Sigmoid colon (tissue), 7 donors: ENCODE measurements around the gene MAP2. TPM values are rescaled to one million over a fixed set of nuclear protein-coding genes. Genes with fewer than 3 reads are reported as not detected.

Experiments used
- DNase-seq: peaks from one replicate; pipeline ENCODE4 v3.0.0-alpha.2; 2019
- H3K27ac ChIP-seq, 4 donors: fragments of 200-600 bp; sonication (generic); one replicate each; pipeline ENCODE4 v1.5.1; 2016 to 2019; ENCODE audit warnings: mild to moderate bottlenecking in 1 of 4
- H3K27me3 ChIP-seq, 3 donors: fragments of 200-600 bp; sonication (generic); one replicate each; pipeline ENCODE4 v1.5.1; 2019; ENCODE audit warnings: mild to moderate bottlenecking in 1 of 3
- H3K36me3 ChIP-seq, 4 donors: fragments of 200-600 bp; sonication (generic); one replicate each; pipeline ENCODE4 v1.5.1; 2016 to 2019
- H3K4me1 ChIP-seq, 4 donors: fragments of 200-600 bp; sonication (generic); one replicate each; pipeline ENCODE4 v1.5.1; 2017 to 2019
- H3K4me3 ChIP-seq, 4 donors: fragments of 200-600 bp; sonication (generic); one replicate each; pipeline ENCODE4 v1.5.1; 2017 to 2019; ENCODE audit warnings: mild to moderate bottlenecking in 2 of 4, moderate library complexity in 1 of 4
- H3K9me3 ChIP-seq, 4 donors: fragments of 200-600 bp in 3 of 4; sonication (generic) in 3 of 4; one replicate each; pipeline versions ENCODE4 v1.5.1 to v1.6.1; 2013 to 2019
- CTCF ChIP-seq, 4 experiments: fragments of 450-650 bp in 3 of 4; fragments of 200-600 bp in 1 of 4; IDR thresholded peaks; one replicate each; pipeline ENCODE4 v1.5.1; 2016 to 2019; ENCODE audit warnings: antibody characterized with exemption in 4 of 4, mild to moderate bottlenecking in 3 of 4, moderate library complexity in 2 of 4
- EP300 ChIP-seq, 4 donors: sonication (generic); formaldehyde crosslinking; IDR thresholded peaks; one replicate each; pipeline ENCODE4 v1.6.1; 2017; ENCODE audit warnings: antibody characterized with exemption in 4 of 4
- POLR2A ChIP-seq, 2 donors: fragments of 450-650 bp; IDR thresholded peaks; one replicate each; pipeline ENCODE4 v1.6.1; 2016; ENCODE audit warnings: antibody characterized with exemption in 2 of 2, mild to moderate bottlenecking in 2 of 2, moderate library complexity in 2 of 2
- POLR2AphosphoS5 ChIP-seq, 4 donors: sonication (generic); formaldehyde crosslinking; IDR thresholded peaks; one replicate each; pipeline ENCODE4 v1.6.1; 2017; ENCODE audit warnings: antibody characterized with exemption in 4 of 4
- WGBS, 2 donors: extraction: QIAGEN DNeasy Blood & Tissue Kit; methylation state at CpG; one replicate each; pipeline ENCODE4 v1.1.7; 2013; 5-methylcytosine and 5-hydroxymethylcytosine counted together
- intact Hi-C: fragments of 100-400 bp; cut with DNase I; formaldehyde crosslinking; loops from one replicate; pipeline ENCODE4 v1.15.1; 2023
- polyA plus RNA-seq, 3 donors: library from polyadenylated mRNA; stranded (reverse); fragments of 200-250 nt; gene quantifications; one replicate each; pipeline ENCODE4 v1.2.3, GENCODE V29; 2013
- total RNA-seq, 4 donors: library from RNA; depleted of rRNA; stranded (reverse); fragments of >200 nt; gene quantifications; one replicate each; pipeline ENCODE4 v1.1.0, GENCODE V29; 2016
- donor health status: healthy with polysubstance abuse.
- donor health status: Bipolar disorder and iron deficiency.
- donor health status: healthy.

MAP2 gene
- total and polyA plus RNA-seq, 7 donors, result 0.46 to 21.8 (median 8.4) TPM

GRCh38 chr2:209688385-209688784 lies 264.5 kb downstream of the MAP2 start:
- TF ChIP-seq CTCF (IDR thresholded peaks at IDR 0.05) (no peak), EP300 (IDR thresholded peaks at IDR 0.05) (no peak), POLR2AphosphoS5 (IDR thresholded peaks at IDR 0.05) (no peak), POLR2A (IDR thresholded peaks at IDR 0.05) (no peak)
- intact Hi-C loops, result no loop called here
- Histone ChIP-seq H3K4me3 (no peak overlapping the region), H3K9me3 (no peaks in the 10 kb centered on the region), H3K27me3 (no peaks in the 10 kb centered on the region), H3K4me1 (peaks cover 0 to 7% (median 0%) of the 10 kb centered on the region in 4 donors), H3K27ac (no peak overlapping the region), H3K36me3 (no peaks in the 10 kb centered on the region)
- WGBS, 2 donors, result 86 to 92% methylated on average over 2 of the region's 2 CpGs
- no peak for DNase-seq

- intact Hi-C loops, result no loop called here
These were observed 266.3 kb downstream of the MAP2 start for GRCh38 chr2:209690029-209690754.

DNA sequence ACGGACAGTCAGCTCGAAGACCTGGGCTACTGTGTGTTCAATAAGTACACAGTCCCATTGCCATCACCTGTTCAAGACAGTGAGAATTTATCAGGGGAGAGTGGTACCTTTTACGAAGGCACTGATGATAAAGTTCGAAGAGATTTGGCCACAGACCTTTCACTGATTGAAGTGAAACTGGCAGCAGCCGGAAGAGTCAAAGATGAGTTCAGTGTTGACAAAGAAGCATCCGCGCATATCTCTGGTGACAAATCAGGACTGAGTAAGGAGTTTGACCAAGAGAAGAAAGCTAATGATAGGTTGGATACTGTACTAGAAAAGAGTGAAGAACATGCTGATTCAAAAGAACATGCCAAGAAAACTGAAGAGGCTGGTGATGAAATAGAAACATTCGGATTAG lies 270.9 kb downstream of the MAP2 start:
- TF ChIP-seq CTCF (IDR thresholded peaks at IDR 0.05), result no peak
- no peak for TF ChIP-seq EP300 (IDR thresholded peaks at IDR 0.05)
- TF ChIP-seq POLR2A (IDR thresholded peaks at IDR 0.05), result no peak
- no peak for TF ChIP-seq POLR2AphosphoS5 (IDR thresholded peaks at IDR 0.05)
- no peak overlapping the region for H3K27ac ChIP-seq
- no peak for DNase-seq
- WGBS, 2 donors, result 87 to 91% methylated on average over 8 of the region's 8 CpGs
- intact Hi-C loops, result no loop called here
- no peaks in the 10 kb centered on the region for H3K4me1 ChIP-seq
- no peak overlapping the region for H3K4me3 ChIP-seq
- H3K27me3 ChIP-seq, result no peaks in the 10 kb centered on the region
- H3K36me3 ChIP-seq, result no peaks in the 10 kb centered on the region
- H3K9me3 ChIP-seq, result no peaks in the 10 kb centered on the region

More at GRCh38 chr2:209690029-209690754, 266.3 kb downstream of the MAP2 start:
- DNase-seq, result no peak
- no peaks in the 10 kb centered on the region for H3K9me3 ChIP-seq
- peaks cover 0 to 7% (median 0%) of the 10 kb centered on the region in 4 donors for H3K4me1 ChIP-seq
- 84 to 87% methylated on average over 10 of the region's 10 CpGs for WGBS, 2 donors
- no peaks in the 10 kb centered on the region for H3K36me3 ChIP-seq
- H3K4me3 ChIP-seq, result no peak overlapping the region
- H3K27me3 ChIP-seq, result no peaks in the 10 kb centered on the region
- no peak overlapping the region for H3K27ac ChIP-seq
- TF ChIP-seq EP300 (IDR thresholded peaks at IDR 0.05), result no peak
- TF ChIP-seq POLR2A (IDR thresholded peaks at IDR 0.05), result no peak
- TF ChIP-seq POLR2AphosphoS5 (IDR thresholded peaks at IDR 0.05), result no peak
- TF ChIP-seq CTCF (IDR thresholded peaks at IDR 0.05), result no peak

- intact Hi-C loops, result no loop called here
- Histone ChIP-seq H3K9me3 (no peaks in the 10 kb centered on the region), H3K4me1 (no peaks in the 10 kb centered on the region), H3K27me3 (no peaks in the 10 kb centered on the region), H3K36me3 (no peaks in the 10 kb centered on the region), H3K4me3 (no peak overlapping the region), H3K27ac (no peak overlapping the region)
- no peak for DNase-seq
- TF ChIP-seq POLR2A (IDR thresholded peaks at IDR 0.05) (no peak), CTCF (IDR thresholded peaks at IDR 0.05) (no peak), POLR2AphosphoS5 (IDR thresholded peaks at IDR 0.05) (no peak), EP300 (IDR thresholded peaks at IDR 0.05) (no peak)
- WGBS, 2 donors, result 66 to 69% methylated on average over 8 of the region's 8 CpGs
These were observed 273.2 kb downstream of the MAP2 start for GRCh38 chr2:209696836-209697711.
